GM12878 (cell line): ENCODE measurements around the gene OMG. TPM values are rescaled to one million over a fixed set of nuclear protein-coding genes. Genes with fewer than 3 reads are reported as not detected.

Experiments
- ATAC-seq: fragments of 200-7000 bp; cut with Tn5 transposase; 3 replicates; pipeline ENCODE4 v1.9.1; 2020; ENCODE audit warnings: mild to moderate bottlenecking, moderate library complexity
- BruUV-seq: library from RNA; stranded (reverse); fragments of 400-500 nt; replicated peaks from 2 replicates; lab custom pipeline; 2021; lab: Mats Ljungman, UMichigan
- CTCF ChIA-PET: fragments of 300-600 bp; sonication (Branson Sonifier 250); formaldehyde crosslinking; extraction: SDS; loops from one replicate; lab custom pipeline; 2021; ENCODE audit warnings: inconsistent platforms; lab: Yijun Ruan, JAX
- POLR2A ChIA-PET: fragments of 350-600 bp; formaldehyde crosslinking; extraction: SDS; loops from one replicate; lab custom pipeline; 2021; ENCODE audit warnings: inconsistent platforms; lab: Charles Lee
- RAD21 ChIA-PET: fragments of 300-600 bp; sonication (Branson Sonifier 250); formaldehyde crosslinking; loops from one replicate; lab custom pipeline; 2023; ENCODE audit warnings: antibody characterized with exemption; ENCODE audit not compliant: unreplicated experiment; lab: Charles Lee
- SMC1A ChIA-PET: fragments of 300-600 bp; sonication (Branson Sonifier 250); formaldehyde crosslinking; loops from one replicate; lab custom pipeline; 2023; ENCODE audit not compliant: unreplicated experiment, uncharacterized antibody; lab: Charles Lee
- DNase-seq: peaks from one replicate; pipeline ENCODE4 v3.0.0-alpha.2; 2011; ENCODE audit warnings: low read depth, low spot score
- FAIRE-seq: peaks from 3 replicates; lab custom pipeline; 2011; peaks lifted over from hg19 to GRCh38; lab: Jason Lieb, UNC
- H2AFZ ChIP-seq: 2 replicates; pipeline ENCODE4 v1.6.0; 2011; ENCODE audit warnings: low read depth, low read length, control low read depth; ENCODE audit not compliant: control insufficient read depth
- H3K27ac ChIP-seq: 2 replicates; pipeline ENCODE4 v1.5.1; 2011; ENCODE audit warnings: control low read depth; ENCODE audit not compliant: control insufficient read depth, insufficient read depth
- H3K27me3 ChIP-seq, 2 experiments: replicated peaks in 1 of 2; 2 replicates each; pipeline versions ENCODE4 v1.6.0 to v1.6.1; 2011; ENCODE audit warnings: low read length in 1 of 2; ENCODE audit not compliant: control insufficient read depth in 2 of 2, insufficient read depth in 2 of 2
- H3K36me3 ChIP-seq, 2 experiments: 2 replicates each; pipeline ENCODE4 v1.5.1; 2011; ENCODE audit warnings: low read length in 1 of 2; ENCODE audit not compliant: control insufficient read depth in 2 of 2, insufficient read depth in 2 of 2
- H3K4me1 ChIP-seq: 2 replicates; pipeline ENCODE4 v1.6.1; 2011; ENCODE audit warnings: mild to moderate bottlenecking, low read length, moderate library complexity, mixed read lengths; ENCODE audit not compliant: control insufficient read depth, insufficient read depth
- H3K4me2 ChIP-seq: 2 replicates; pipeline ENCODE4 v1.6.0; 2011; ENCODE audit warnings: control low read depth; ENCODE audit not compliant: control insufficient read depth, insufficient read depth
- H3K4me3 ChIP-seq: fragments of 200-600 bp; sonication (generic); 2 replicates; pipeline ENCODE4 v1.5.1; 2016
- H3K79me2 ChIP-seq: 2 replicates; pipeline ENCODE4 v1.6.0; 2011; ENCODE audit warnings: low read length; ENCODE audit not compliant: control insufficient read depth, insufficient read depth
- H3K9ac ChIP-seq: 2 replicates; pipeline ENCODE4 v1.8.0; 2011; ENCODE audit warnings: low read length, control low read depth, mixed read lengths; ENCODE audit not compliant: control insufficient read depth, insufficient read depth
- H3K9me3 ChIP-seq: replicated peaks from 3 replicates; pipeline ENCODE4 v1.5.1; 2011; ENCODE audit warnings: mild to moderate bottlenecking, low read length; ENCODE audit not compliant: control insufficient read depth, insufficient read depth
- H4K20me1 ChIP-seq: 2 replicates; pipeline ENCODE4 v1.6.0; 2011; ENCODE audit not compliant: control insufficient read depth, insufficient read depth
- BMI1 ChIP-seq: fragments of 450-650 bp; IDR thresholded peaks from 2 replicates; pipeline ENCODE4 v1.6.1; 2016; ENCODE audit warnings: mild to moderate bottlenecking, moderate library complexity, borderline replicate concordance
- E2F4 ChIP-seq: IDR thresholded peaks from 2 replicates; pipeline ENCODE4 v1.6.1; 2012; ENCODE audit warnings: low read depth, low read length, improper control_type of control experiment
- NFYA ChIP-seq: IDR thresholded peaks from 2 replicates; pipeline ENCODE4 v1.6.1; 2011; ENCODE audit warnings: low read depth, mild to moderate bottlenecking, low read length, improper control_type of control experiment, borderline replicate concordance
- NKRF ChIP-seq: fragments of 450-650 bp; conservative IDR thresholded peaks from 2 replicates; pipeline ENCODE4 v1.6.1; 2017; ENCODE audit warnings: mild to moderate bottlenecking, moderate library complexity
- RELB ChIP-seq: fragments of 450-650 bp; IDR thresholded peaks from 2 replicates; pipeline ENCODE4 v1.6.1; 2017; ENCODE audit warnings: low read depth, mild to moderate bottlenecking, moderate library complexity
- RUNX3 ChIP-seq: IDR thresholded peaks from 2 replicates; pipeline ENCODE4 v1.6.1; 2012; ENCODE audit warnings: low read length, inconsistent platforms
- SMC3 ChIP-seq: IDR thresholded peaks from 2 replicates; pipeline ENCODE4 v1.6.1; 2011; ENCODE audit warnings: low read length, improper control_type of control experiment, borderline replicate concordance
- TAF1 ChIP-seq: IDR thresholded peaks from 2 replicates; pipeline ENCODE4 v1.6.1; 2011; ENCODE audit warnings: mild to moderate bottlenecking, low read depth, low read length, borderline replicate concordance
- WGBS: methylation state at CpG from one replicate; pipeline ENCODE4 v1.1.6; 2016; ENCODE audit warnings: low lambda C conversion rate; ENCODE audit not compliant: insufficient replicate concordance, insufficient coverage; ENCODE audit errors: missing lambda C conversion rate; 5-methylcytosine and 5-hydroxymethylcytosine counted together
- in situ Hi-C: fragments of 300-500 bp; cut with MboI; formaldehyde crosslinking; loops from 9 replicates; pipeline ENCODE4 v1.14.3; 2018; ENCODE audit warnings: mixed read lengths
- intact Hi-C: fragments of 100-400 bp; cut with micrococcal nuclease; formaldehyde crosslinking; loops from one replicate; pipeline ENCODE4 v1.14.2; 2022; ENCODE audit not compliant: unreplicated experiment
- polyA plus RNA-seq, 11 experiments: library from polyadenylated mRNA; depleted of rRNA in 4 of 11; unstranded in 6 of 11; stranded (reverse) in 5 of 11; fragments of >200 nt; fragmentation: Nextera tagmentation in 4 of 11; fragmentation: Illumina TruSeq in 1 of 11; extraction: Ambion mirVana in 4 of 11; extraction: Trizol in 1 of 11; gene quantifications; 1 replicate in 1 of 11; 2 replicates in 10 of 11; pipeline versions ENCODE4 v1.2.1 to v1.2.3, GENCODE V29; 2011 to 2016; ENCODE audit warnings: inconsistent platforms in 2 of 11, missing spikeins in 2 of 11, low read depth in 1 of 11
- total RNA-seq, 4 experiments: library from RNA; depleted of rRNA in 3 of 4; stranded (reverse); fragments of >200 nt in 3 of 4; fragmentation: Illumina TruSeq in 1 of 4; extraction: Trizol in 1 of 4; gene quantifications; 2 replicates each; pipeline versions ENCODE4 v1.2.1 to v1.2.3, GENCODE V29; 2013 to 2021

Gene OMG
- total and polyA plus RNA-seq, 10 of the 15 experiments (the other 5 are each of a cell fraction or from before 2014, with no cell fraction given) = 0.09 to 0.96 (median 0.26) TPM

GRCh38 chr17:31339906-31340661, 43.0 kb upstream of the OMG start:
- Histone ChIP-seq H2AFZ (no peak overlapping the region), H3K79me2 (no peaks in the 10 kb centered on the region), H3K4me3 (no peak overlapping the region), H3K4me1 (no peaks in the 10 kb centered on the region), H3K27ac (no peak overlapping the region), H3K9ac (no peak overlapping the region), H3K4me2 (no peak overlapping the region), H4K20me1 (no peaks in the 10 kb centered on the region), H3K36me3 (peaks cover 0 to 9% of the 10 kb centered on the region in 2 experiments; a peak in 3 of 4 replicates), H3K27me3 (no peaks in the 10 kb centered on the region), H3K9me3 (no peaks in the 10 kb centered on the region)
- TF ChIP-seq RUNX3 (no peak), NKRF (no peak), NFYA (no peak), RELB (no peak), E2F4 (no peak), SMC3 (no peak), BMI1 (no peak), TAF1 (no peak)
- in situ Hi-C loops = no loop called here
- ChIA-PET CTCF (interaction anchor here (1.1 kb wide), 1 partner anchor 32 kb away, joined by 4 read pairs; no protein-coding TSS in a partner anchor), SMC1A (interaction anchor here (0.6 to 1.5 kb wide), 11 partner anchors 10 to 490 kb away, joined by 3 to 5 read pairs (median 4); no protein-coding TSS in a partner anchor), RAD21 (interaction anchor here (1.2 to 1.3 kb wide), 2 partner anchors 33 to 89 kb away, joined by 3 to 4 read pairs; no protein-coding TSS in a partner anchor), POLR2A (interaction anchor here (0.6 to 1.2 kb wide), 5 partner anchors 28 to 443 kb away, joined by 3 to 5 read pairs (median 3); no protein-coding TSS in a partner anchor)
- no peak for DNase-seq
- FAIRE-seq = peak; percentile 31
- intact Hi-C loops = no loop called here
- ATAC-seq = no peak
- no TSS peak for BruUV-seq
- 95% methylated on average over 6 of the region's 6 CpGs for WGBS
